ENCODE results near the gene ALDH2.
"Not testable (repeated sequence)": the region's sequence is repeated elsewhere in the genome, so short reads cannot be mapped to it uniquely, and the experiment has no call there.

The ALDH2 gene

DNA sequence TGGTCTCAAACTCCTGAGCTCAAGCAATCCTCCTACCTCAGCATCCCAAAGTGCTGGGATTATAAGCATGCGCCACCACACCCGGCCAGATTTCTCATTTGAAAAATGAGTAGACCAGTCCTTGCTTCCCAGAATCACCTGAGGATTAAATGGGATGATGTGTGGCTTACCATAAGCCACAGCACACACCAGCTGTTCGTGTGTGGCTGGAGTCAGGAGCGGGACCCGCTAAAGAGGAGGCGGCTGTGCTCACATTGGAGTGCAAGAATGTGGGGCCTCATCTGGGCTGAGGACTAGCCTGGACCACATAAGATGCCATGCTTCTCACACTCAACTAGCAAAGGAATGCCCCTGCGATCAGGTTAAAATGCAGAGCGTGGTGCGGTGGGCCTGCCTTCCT lies 6.7 kb upstream of the ALDH2 start:
- no peak for DNase-seq

GRCh38 chr12:111761099-111761498 lies 5.6 kb upstream of the ALDH2 start:
- DNase-seq, result no peak

- no peak for DNase-seq
These were observed 5.0 kb upstream of the ALDH2 start for GRCh38 chr12:111761706-111762105.

- DNase-seq, result not testable (repeated sequence)
These were observed 3.2 kb upstream of the ALDH2 start for GRCh38 chr12:111763552-111763951.

- no peak for DNase-seq
These were observed 2.5 kb upstream of the ALDH2 start for GRCh38 chr12:111764120-111764821.

DNA sequence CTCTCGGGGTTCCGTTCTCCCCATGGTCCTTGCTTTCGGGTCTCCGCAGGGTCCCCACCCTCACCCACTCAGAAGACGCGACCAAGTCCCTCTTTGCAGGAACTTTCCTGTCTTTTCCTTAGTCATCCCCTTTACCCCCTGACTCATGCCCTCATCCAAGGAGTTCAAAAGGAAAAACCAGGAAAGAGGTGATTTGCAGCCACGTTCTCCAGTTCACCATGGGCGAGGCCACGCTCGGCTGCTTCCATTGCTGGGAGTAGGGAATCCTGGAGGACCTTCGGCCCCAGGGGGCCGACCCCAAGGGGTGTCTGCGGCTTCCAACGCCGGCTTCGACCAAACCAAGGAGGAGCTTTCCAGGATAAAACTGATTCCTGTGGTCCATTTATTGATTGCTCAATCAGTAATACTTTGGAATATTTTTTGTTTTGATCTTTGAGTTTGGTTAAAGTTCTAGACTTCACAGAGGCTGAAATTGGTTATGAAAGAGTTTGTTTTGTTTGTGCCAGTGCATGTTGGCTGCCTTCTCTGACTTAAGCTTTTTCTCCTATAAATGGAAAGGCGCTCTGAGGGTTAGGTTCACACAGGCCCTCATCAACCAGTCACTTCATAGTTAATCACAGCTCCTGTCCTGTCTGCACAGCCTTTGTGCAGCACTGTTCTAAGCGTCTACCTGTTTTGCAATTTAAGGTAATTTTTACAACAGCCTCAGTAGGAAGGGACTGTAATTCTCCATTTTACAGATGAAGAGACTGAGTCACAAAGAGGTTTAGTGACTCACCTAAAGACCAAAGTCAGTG lies 827 bp downstream of the ALDH2 start:
- no peak for DNase-seq

DNA sequence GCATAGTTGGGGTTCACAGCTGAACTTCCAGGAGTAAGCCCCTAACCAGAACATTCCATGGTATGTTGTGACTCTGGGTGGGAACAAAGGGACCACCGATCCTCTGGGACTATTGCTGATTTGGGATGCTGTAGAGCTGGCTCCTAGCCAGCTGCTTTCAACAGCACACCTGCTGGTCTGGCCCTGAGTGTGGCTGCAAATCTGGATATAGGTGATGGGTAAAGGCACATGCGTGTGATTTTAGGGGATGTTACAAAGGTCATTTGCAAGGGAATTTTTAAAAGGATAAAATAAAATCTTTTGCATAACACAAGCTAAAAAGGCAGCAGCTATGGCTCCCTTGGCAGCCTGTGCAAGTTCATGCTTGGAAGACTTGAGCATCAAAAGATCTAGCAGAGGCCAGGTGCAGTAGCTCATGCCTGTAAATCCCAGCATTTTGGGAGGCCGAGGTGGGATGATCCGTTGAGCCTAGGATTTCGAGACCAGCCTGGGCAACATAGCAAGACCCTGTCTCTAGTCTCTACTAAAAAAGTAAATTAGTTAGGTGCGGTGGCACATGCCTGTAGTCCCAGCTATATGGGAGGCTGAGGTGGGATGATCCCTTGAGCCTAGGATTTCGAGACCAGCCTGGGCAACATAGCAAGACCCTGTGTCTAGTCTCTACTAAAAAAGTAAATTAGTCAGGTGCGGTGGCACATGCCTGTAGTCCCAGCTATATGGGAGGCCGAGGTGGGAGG lies 1.6 kb downstream of the ALDH2 start:
- DNase-seq, result no peak

GRCh38 chr12:111769599-111769998 lies 2.9 kb downstream of the ALDH2 start:
- no peak for DNase-seq

GRCh38 chr12:111773801-111774551 lies 7.2 kb downstream of the ALDH2 start:
- DNase-seq, result no peak

- no peak for DNase-seq
These were observed 8.8 kb downstream of the ALDH2 start for GRCh38 chr12:111775205-111776193.

DNA sequence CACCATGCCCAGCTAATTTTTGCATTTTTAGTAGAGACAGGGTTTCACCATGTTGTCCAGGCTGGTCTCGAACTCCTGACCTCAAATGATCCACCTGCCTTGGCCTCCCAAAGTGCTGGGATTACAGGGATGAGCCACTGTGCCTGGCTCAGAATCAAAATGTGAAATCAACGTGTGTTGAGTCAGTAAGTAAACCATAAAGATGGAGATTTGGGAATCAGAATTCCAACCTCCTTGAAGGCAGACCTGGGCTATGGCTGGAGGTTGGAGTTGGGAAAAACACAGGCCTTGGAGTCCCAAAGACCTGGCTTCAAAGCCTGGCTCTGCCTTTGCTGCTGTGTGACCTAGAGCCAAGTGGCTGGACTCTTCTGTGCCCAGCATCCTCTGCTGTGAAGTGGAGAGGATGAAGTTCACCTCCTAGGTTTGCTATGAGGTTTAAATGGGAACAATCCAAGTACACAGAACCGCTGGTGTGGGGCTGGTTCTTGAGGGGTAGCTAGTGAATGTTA lies 10.2 kb downstream of the ALDH2 start:
- no peak for DNase-seq

GRCh38 chr12:111777345-111778045 lies 10.8 kb downstream of the ALDH2 start:
- no peak for DNase-seq

DNA sequence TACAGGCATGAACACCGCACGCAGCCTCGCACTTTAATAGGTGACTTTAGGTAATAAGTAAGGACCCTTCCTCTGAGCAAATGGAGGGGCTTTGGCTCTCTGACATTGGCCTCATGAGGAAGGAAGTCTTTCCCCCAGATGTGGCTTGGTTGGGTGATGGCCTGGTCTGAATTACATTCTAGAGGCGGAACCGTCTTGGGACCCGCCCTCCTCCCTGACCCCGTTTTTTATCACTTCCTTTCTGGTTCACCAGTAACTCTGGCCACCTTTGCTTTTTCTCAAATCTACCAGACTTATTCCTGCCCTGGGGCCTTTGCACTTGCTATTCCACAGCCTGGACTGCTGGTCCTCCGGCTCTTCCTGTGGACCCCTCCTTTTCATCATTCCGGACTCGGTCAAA lies 13.4 kb downstream of the ALDH2 start:
- no peak for DNase-seq

- no peak for DNase-seq
These were observed 13.9 kb downstream of the ALDH2 start for GRCh38 chr12:111780615-111781014.

GRCh38 chr12:111781085-111781658 lies 14.4 kb downstream of the ALDH2 start:
- DNase-seq, result no peak

DNA sequence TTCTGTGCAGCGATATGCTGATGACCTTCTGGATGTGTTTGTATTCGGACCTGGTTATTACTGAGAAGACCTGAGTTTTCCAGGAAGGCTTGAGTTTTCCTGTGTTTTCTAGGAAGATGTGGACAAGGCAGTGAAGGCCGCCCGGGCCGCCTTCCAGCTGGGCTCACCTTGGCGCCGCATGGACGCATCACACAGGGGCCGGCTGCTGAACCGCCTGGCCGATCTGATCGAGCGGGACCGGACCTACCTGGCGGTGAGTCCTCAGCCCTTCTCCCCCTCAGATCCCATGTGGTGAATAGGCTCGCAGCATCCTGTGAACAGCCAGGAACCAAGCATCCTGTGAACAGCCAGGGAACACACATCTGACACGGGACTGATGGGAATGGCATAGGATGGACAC lies 16.3 kb downstream of the ALDH2 start:
- DNase-seq, result no peak

GRCh38 chr12:111784953-111785352 lies 18.2 kb downstream of the ALDH2 start:
- no peak for DNase-seq

DNA sequence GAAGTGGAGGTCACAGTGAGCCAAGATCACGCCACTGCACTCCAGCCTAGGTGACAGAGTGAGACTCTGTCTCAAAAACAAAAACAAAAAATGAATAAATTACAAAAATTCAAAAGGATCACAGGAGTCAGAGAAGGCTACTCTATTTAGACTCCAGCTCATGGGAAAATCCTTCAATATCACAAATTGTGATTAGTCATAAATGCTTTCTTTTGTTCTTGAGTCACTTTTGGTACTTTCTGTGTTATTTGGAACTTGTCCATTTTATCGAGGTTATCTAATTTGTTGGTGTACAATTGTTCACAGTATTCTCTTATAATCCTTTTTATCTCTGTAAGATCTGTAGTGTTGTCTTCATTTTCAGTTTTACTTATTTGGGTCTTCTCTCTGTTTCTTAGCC lies 18.9 kb downstream of the ALDH2 start:
- no peak for DNase-seq

DNA sequence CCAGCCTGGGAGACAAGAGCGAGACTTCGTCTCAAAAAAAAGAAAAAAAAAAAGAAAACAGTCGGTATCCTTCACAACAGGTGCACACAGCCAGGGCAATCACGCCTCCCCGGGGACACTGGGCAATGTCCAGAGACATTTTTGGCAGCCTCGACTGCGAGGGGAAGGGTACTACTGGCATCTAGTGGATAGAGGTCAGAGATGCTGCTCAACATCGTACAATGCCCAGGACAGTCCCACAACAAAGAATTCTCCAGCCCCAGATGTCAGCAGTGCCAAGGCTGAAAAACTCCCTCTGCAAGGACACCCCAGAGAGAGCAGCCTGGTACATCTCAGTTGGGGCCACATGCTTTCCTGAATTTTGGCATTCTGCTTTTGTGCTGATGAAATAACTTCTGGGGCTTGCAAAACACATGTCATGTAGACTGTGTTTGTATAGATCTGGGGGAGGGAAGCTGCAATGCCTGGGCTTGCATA lies 21.5 kb downstream of the ALDH2 start:
- no peak for DNase-seq

GRCh38 chr12:111789779-111790178 lies 23.0 kb downstream of the ALDH2 start:
- DNase-seq, result no peak

Measured in activated CD4-positive, alpha-beta T cell treated with anti-CD3 and anti-CD28 coated beads, Interleukin-2, amount 50 U/mL, for 1 hour (primary cell).